OCI-LY7 (cell line): ENCODE results near the gene DPEP1. TPM values are rescaled to one million over a fixed set of nuclear protein-coding genes. Genes with fewer than 3 reads are reported as not detected.

ENCODE experiments used
- BruUV-seq: library from RNA; stranded (reverse); fragments of 400-500 nt; replicated peaks from 2 replicates; lab custom pipeline; 2021; lab: Mats Ljungman, UMichigan
- CTCF ChIA-PET: fragments of 300-600 bp; sonication (Branson Sonifier 250); formaldehyde crosslinking; loops from one replicate; lab custom pipeline; 2022; ENCODE audit warnings: antibody characterized with exemption; ENCODE audit not compliant: unreplicated experiment; lab: Charles Lee
- POLR2A ChIA-PET: fragments of 300-600 bp; sonication (Branson Sonifier 250); formaldehyde crosslinking; loops from one replicate; lab custom pipeline; 2022; ENCODE audit warnings: antibody characterized with exemption; lab: Charles Lee
- DNase-seq: peaks from one replicate; pipeline ENCODE4 v3.0.0-alpha.2; 2015; ENCODE audit warnings: low spot score
- H2AFZ ChIP-seq: fragments of 200-600 bp; sonication (generic), shearing (Covaris generic); 2 replicates; pipeline ENCODE4 v1.6.1; 2014; ENCODE audit warnings: mild to moderate bottlenecking, antibody characterized with exemption, low read length, moderate library complexity
- H3K27ac ChIP-seq: fragments of 200-600 bp; sonication (generic); 2 replicates; pipeline ENCODE4 v1.5.1; 2014; ENCODE audit warnings: mixed run types, low read depth, mild to moderate bottlenecking, moderate library complexity, low read length, inconsistent platforms; ENCODE audit not compliant: poor library complexity, severe bottlenecking
- H3K36me3 ChIP-seq: fragments of 200-600 bp; sonication (generic); 2 replicates; pipeline ENCODE4 v1.6.1; 2014; ENCODE audit warnings: mild to moderate bottlenecking, antibody characterized with exemption, low read length, moderate library complexity, mixed read lengths; ENCODE audit not compliant: insufficient read depth
- H3K4me1 ChIP-seq: fragments of 200-600 bp; sonication (generic); 2 replicates; pipeline ENCODE4 v1.5.1; 2014; ENCODE audit warnings: mild to moderate bottlenecking, low read length; ENCODE audit not compliant: insufficient read depth, poor library complexity, severe bottlenecking
- H3K4me2 ChIP-seq: fragments of 200-600 bp; sonication (generic); 2 replicates; pipeline ENCODE4 v1.6.1; 2014; ENCODE audit warnings: mild to moderate bottlenecking, low read length
- H3K4me3 ChIP-seq: fragments of 200-600 bp; sonication (generic); 2 replicates; pipeline ENCODE4 v1.5.1; 2014; ENCODE audit warnings: mild to moderate bottlenecking, low read depth, low read length; ENCODE audit not compliant: poor library complexity, severe bottlenecking
- H3K79me2 ChIP-seq: fragments of 200-600 bp; sonication (generic); 2 replicates; pipeline ENCODE4 v1.6.1; 2016; ENCODE audit warnings: low read depth, mild to moderate bottlenecking, low read length, moderate library complexity, mixed read lengths; ENCODE audit not compliant: insufficient read depth
- H3K9me2 ChIP-seq: fragments of 200-600 bp; sonication (generic); 2 replicates; pipeline ENCODE4 v1.6.1; 2016; ENCODE audit warnings: mild to moderate bottlenecking, low read length, mixed read lengths; ENCODE audit not compliant: insufficient read depth
- H3K9me3 ChIP-seq: fragments of 200-600 bp; sonication (generic); 2 replicates; pipeline ENCODE4 v1.6.1; 2014; ENCODE audit warnings: mild to moderate bottlenecking, mixed run types, low read length, mixed read lengths
- H4K20me1 ChIP-seq: fragments of 200-600 bp; sonication (generic); 2 replicates; pipeline ENCODE4 v1.6.1; 2014; ENCODE audit warnings: mild to moderate bottlenecking, antibody characterized with exemption, low read length, moderate library complexity, mixed read lengths; ENCODE audit not compliant: insufficient read depth
- EZH2phosphoT487 ChIP-seq: fragments of 200-600 bp; sonication (generic); IDR thresholded peaks from 2 replicates; pipeline ENCODE4 v1.6.1; 2018; ENCODE audit warnings: low read depth, borderline replicate concordance, mild to moderate bottlenecking, mixed run types, antibody characterized with exemption, low read length, moderate library complexity, mixed read lengths
- intact Hi-C: fragments of 100-400 bp; cut with micrococcal nuclease; formaldehyde crosslinking; loops from one replicate; pipeline ENCODE4 v1.10.0; 2022; ENCODE audit not compliant: unreplicated experiment
- total RNA-seq, 2 experiments: library from RNA; depleted of rRNA in 1 of 2; stranded (reverse); fragments of >200 nt in 1 of 2; shearing (Covaris generic) in 1 of 2; gene quantifications; 2 replicates each; pipeline ENCODE4 v1.2.3, GENCODE V29; 2014 to 2022
- TF ChIP-seq, protein P1 (sequence below): fragments of 200-600 bp; sonication (generic); conservative IDR thresholded peaks from 2 replicates; pipeline ENCODE4 v1.5.1; 2014; ENCODE audit warnings: mild to moderate bottlenecking, antibody characterized with exemption, low read length, moderate library complexity, mixed read lengths

The DPEP1 gene
- total RNA-seq, 2 experiments from 2014 or later: not detected

DNA sequence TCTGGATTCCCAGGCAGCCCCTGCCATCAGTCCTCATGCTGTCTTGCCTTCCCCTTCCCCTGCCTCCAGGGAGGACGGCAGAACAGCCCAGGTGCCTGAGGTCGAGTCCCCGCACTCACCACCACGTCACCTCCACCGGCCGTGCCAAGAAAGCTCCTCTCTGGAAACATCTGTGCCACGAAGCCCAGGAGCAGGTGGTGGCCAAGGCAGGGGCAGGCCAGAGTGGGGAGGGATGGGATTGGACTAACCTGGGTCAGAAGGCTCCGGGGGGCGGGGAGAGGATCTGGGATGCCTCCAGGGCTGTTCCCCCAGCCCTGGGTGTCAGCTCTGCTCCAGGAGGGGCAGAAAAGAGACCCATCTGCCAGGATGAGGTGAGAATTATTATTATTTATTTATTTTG, 7.4 kb upstream of the DPEP1 start:
- Histone ChIP-seq H3K4me3 (no peak overlapping the region), H3K27ac (no peak overlapping the region), H2AFZ (no peak overlapping the region), H3K9me3 (no peaks in the 10 kb centered on the region), H3K4me2 (no peak overlapping the region), H3K36me3 (no peaks in the 10 kb centered on the region), H3K4me1 (no peaks in the 10 kb centered on the region), H4K20me1 (no peaks in the 10 kb centered on the region), H3K79me2 (no peaks in the 10 kb centered on the region), H3K9me2 (no peaks in the 10 kb centered on the region)
- no peak for DNase-seq
- TF ChIP-seq EZH2phosphoT487: no peak
- TF ChIP-seq, protein P1, sequence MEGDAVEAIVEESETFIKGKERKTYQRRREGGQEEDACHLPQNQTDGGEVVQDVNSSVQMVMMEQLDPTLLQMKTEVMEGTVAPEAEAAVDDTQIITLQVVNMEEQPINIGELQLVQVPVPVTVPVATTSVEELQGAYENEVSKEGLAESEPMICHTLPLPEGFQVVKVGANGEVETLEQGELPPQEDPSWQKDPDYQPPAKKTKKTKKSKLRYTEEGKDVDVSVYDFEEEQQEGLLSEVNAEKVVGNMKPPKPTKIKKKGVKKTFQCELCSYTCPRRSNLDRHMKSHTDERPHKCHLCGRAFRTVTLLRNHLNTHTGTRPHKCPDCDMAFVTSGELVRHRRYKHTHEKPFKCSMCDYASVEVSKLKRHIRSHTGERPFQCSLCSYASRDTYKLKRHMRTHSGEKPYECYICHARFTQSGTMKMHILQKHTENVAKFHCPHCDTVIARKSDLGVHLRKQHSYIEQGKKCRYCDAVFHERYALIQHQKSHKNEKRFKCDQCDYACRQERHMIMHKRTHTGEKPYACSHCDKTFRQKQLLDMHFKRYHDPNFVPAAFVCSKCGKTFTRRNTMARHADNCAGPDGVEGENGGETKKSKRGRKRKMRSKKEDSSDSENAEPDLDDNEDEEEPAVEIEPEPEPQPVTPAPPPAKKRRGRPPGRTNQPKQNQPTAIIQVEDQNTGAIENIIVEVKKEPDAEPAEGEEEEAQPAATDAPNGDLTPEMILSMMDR: no peak
- ChIA-PET CTCF (no interaction called here), POLR2A (no interaction called here)
- BruUV-seq: no TSS peak
- intact Hi-C loops: no loop called here

- H3K4me3 ChIP-seq: no peak overlapping the region
- no peaks in the 10 kb centered on the region for H3K9me3 ChIP-seq
- H3K36me3 ChIP-seq: no peaks in the 10 kb centered on the region
- no peak overlapping the region for H3K4me2 ChIP-seq
- H3K27ac ChIP-seq: no peak overlapping the region
- CTCF ChIA-PET: no interaction called here
- H3K4me1 ChIP-seq: no peaks in the 10 kb centered on the region
- POLR2A ChIA-PET: no interaction called here
- H4K20me1 ChIP-seq: no peaks in the 10 kb centered on the region
- intact Hi-C loops: no loop called here
- DNase-seq: no peak
- H3K9me2 ChIP-seq: no peaks in the 10 kb centered on the region
- no peak overlapping the region for H2AFZ ChIP-seq
- TF ChIP-seq, protein P1: no peak
- no peak for TF ChIP-seq EZH2phosphoT487
- BruUV-seq: no TSS peak
- no peaks in the 10 kb centered on the region for H3K79me2 ChIP-seq
Measured at GRCh38 chr16:89607453-89607852, 6.0 kb upstream of the DPEP1 start.

GRCh38 chr16:89607937-89608740, 5.3 kb upstream of the DPEP1 start:
- H4K20me1 ChIP-seq: no peaks in the 10 kb centered on the region
- no peaks in the 10 kb centered on the region for H3K79me2 ChIP-seq
- DNase-seq: no peak
- POLR2A ChIA-PET: no interaction called here
- no peaks in the 10 kb centered on the region for H3K9me3 ChIP-seq
- H3K4me3 ChIP-seq: no peak overlapping the region
- no peaks in the 10 kb centered on the region for H3K9me2 ChIP-seq
- H3K4me2 ChIP-seq: no peak overlapping the region
- no peaks in the 10 kb centered on the region for H3K4me1 ChIP-seq
- H3K36me3 ChIP-seq: no peaks in the 10 kb centered on the region
- intact Hi-C loops: no loop called here
- H3K27ac ChIP-seq: no peak overlapping the region
- H2AFZ ChIP-seq: no peak overlapping the region
- no peak for TF ChIP-seq EZH2phosphoT487
- TF ChIP-seq, protein P1: no peak
- BruUV-seq: no TSS peak
- CTCF ChIA-PET: no interaction called here
